IPS-18c (cell line): ENCODE data around the gene C17orf100.
"Not testable (repeated sequence)": the region's sequence is repeated elsewhere in the genome, so short reads cannot be mapped to it uniquely, and the experiment has no call there.

Experiments
- H3K4me3 ChIP-seq: 2 replicates; pipeline ENCODE4 v1.7.0; 2013; ENCODE audit warnings: low read depth, mild to moderate bottlenecking, low read length, moderate library complexity; ENCODE audit not compliant: insufficient read depth
- H3K9me3 ChIP-seq: one replicate; pipeline ENCODE4 v1.6.1; 2013; ENCODE audit warnings: mild to moderate bottlenecking, low read length, moderate library complexity; ENCODE audit not compliant: control insufficient read depth, insufficient read depth

C17orf100 gene

DNA sequence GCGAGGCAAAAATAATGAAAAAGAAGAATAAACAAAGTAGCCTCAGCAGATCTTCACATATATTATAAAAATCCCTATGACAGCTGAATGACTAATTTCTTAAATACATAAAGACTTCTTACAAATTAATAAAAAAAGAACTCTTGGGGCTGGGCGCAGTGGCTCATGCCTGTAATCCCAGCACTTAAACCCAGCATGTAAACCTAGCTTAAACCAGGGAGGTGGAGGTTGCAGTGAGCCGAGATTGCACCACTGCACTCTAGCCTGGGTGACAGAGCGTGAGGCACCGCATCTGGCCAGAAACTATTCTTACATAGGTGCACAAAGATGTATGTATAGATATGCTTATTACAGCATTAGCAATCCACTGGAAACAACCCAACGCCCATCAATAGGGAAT lies 27.7 kb downstream of the C17orf100 start:
- H3K9me3 ChIP-seq, result no peaks in the 10 kb centered on the region
- H3K4me3 ChIP-seq, result no peak overlapping the region

- Histone ChIP-seq H3K4me3 (no peak overlapping the region), H3K9me3 (no peaks in the 10 kb centered on the region)
These were observed 29.6 kb downstream of the C17orf100 start for GRCh38 chr17:6681176-6681575.

DNA sequence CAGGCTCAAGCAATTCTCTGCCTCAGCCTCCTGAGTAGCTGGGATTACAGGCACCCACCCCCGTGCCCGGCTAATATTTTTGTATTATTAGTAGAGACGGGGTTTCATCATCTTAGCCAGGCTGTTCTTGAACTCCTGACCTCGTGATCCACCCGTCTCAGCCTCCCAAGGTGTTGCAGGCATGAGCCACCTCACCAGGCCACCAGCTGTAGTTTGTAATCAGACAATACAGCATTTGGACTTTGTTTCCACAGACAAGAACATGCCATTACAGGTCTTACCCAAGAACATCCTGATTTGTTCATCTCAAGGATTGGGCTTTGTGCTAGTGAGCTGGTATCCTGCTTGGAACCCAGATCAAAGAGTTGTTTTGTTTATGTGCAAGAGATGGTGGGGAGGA lies 30.1 kb downstream of the C17orf100 start:
- no peaks in the 10 kb centered on the region for H3K9me3 ChIP-seq
- no peak overlapping the region for H3K4me3 ChIP-seq

- Histone ChIP-seq H3K4me3 (no peak overlapping the region), H3K9me3 (no peaks in the 10 kb centered on the region)
These were observed 30.8 kb downstream of the C17orf100 start for GRCh38 chr17:6682339-6682738.

GRCh38 chr17:6683081-6683684 lies 31.6 kb downstream of the C17orf100 start:
- Histone ChIP-seq H3K4me3 (no peak overlapping the region), H3K9me3 (no peaks in the 10 kb centered on the region)

- H3K4me3 ChIP-seq, result no peak overlapping the region
These were observed 32.3 kb downstream of the C17orf100 start for GRCh38 chr17:6683730-6684459.

GRCh38 chr17:6684460-6684783 lies 32.9 kb downstream of the C17orf100 start:
- H3K9me3 ChIP-seq, result no peaks in the 10 kb centered on the region
- H3K4me3 ChIP-seq, result no peak overlapping the region

More at GRCh38 chr17:6683730-6684459, 32.3 kb downstream of the C17orf100 start:
- H3K9me3 ChIP-seq, result no peaks in the 10 kb centered on the region

DNA sequence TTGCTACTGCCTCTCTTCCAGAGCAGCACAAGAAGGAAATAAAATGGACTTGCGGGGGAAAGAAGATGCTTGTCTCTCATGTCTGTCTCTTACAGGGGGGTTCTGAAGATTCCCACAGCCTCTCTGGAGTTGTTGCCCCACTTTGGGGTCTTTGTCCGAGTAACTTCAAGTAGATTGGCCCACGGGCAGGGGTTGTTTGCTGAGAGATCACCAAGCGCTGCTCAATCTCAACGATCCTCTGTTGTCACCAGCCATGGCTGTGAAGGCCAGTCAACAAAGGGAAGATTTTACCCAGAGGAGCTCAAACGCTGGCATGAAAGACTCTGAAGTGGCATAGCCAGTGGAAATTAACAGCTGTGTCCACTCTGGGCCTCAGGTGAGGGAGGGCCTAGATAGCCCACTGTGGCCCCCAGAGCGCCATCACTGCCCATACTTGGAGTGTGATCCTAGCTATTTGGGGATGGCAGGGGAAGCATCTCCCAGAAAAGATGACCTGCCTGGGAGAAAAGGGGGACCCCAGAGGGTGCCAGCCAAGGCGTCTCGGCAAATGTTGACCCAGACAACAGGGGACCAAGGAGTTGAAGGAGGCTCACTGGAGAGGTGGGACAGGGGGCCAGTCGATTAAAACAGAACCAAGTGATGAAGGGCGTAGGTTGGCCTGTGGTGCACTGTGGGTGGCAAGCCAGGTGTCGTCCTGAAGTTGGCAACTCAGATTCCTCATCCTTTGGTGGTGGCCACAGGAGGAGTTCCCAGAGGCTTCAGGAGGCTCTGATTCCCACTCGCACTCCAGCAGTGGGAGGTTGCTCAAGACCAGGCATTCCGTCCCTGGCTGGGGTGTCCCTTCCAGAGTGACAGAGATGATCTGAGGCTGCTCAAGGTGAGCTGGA lies 33.6 kb downstream of the C17orf100 start:
- Histone ChIP-seq H3K9me3 (no peaks in the 10 kb centered on the region), H3K4me3 (no peak overlapping the region)

DNA sequence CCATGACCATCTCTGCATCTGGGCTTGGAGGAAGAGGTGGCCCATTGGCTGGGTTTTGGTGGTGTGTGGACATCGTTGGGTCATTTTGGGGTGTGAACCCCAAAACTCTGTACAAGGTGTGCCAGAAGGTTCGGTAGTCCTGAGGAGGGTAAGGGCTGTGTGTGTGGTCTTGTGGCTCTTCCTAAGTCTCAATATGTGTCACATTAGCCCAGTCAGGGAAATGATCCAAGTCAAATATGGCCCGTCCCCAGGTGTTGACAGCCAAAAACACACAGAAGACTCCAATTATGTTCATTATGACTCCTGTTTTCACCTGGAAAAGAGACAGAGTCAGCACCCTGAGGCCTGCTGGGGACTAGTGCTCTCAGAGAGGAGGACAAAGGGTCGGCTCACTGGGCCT lies 34.5 kb downstream of the C17orf100 start:
- Histone ChIP-seq H3K9me3 (no peaks in the 10 kb centered on the region), H3K4me3 (no peak overlapping the region)

GRCh38 chr17:6688944-6689343 lies 37.4 kb downstream of the C17orf100 start:
- H3K4me3 ChIP-seq, result no peak overlapping the region
- H3K9me3 ChIP-seq, result peaks cover 2% of the 10 kb centered on the region

DNA sequence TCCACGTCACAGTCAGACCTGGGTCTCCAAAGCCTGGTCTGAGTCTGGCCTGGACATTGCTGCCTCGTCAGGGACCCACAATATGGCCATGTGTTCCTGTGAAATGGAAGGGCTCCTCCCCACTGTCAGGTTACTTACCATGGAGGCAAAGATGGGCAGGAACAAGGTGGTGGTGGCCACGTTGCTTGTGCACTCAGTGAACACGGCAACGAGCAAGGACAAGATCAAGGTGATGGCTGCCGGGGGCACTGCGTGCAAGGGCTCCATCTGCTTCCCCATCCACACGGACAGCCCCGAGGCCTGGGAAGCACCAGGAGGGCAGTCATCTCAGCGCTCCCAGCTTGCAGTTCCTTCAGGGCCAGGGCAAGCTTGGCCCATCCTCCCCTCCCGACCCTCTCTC lies 39.1 kb downstream of the C17orf100 start:
- H3K4me3 ChIP-seq, result no peak overlapping the region

GRCh38 chr17:6691546-6691945 lies 40.0 kb downstream of the C17orf100 start:
- no peak overlapping the region for H3K4me3 ChIP-seq
- peaks cover 2% of the 10 kb centered on the region for H3K9me3 ChIP-seq

More for the DNA sequence above, 39.1 kb downstream of the C17orf100 start:
- peaks cover 2% of the 10 kb centered on the region for H3K9me3 ChIP-seq

- not testable (repeated sequence) for H3K4me3 ChIP-seq, H3K9me3 ChIP-seq
These were observed 40.4 kb downstream of the C17orf100 start for GRCh38 chr17:6691958-6692357.

- H3K9me3 ChIP-seq, result peaks cover 2% of the 10 kb centered on the region
- no peak overlapping the region for H3K4me3 ChIP-seq
These were observed 43.5 kb downstream of the C17orf100 start for GRCh38 chr17:6695051-6695450.

GRCh38 chr17:6695565-6695964 lies 44.0 kb downstream of the C17orf100 start:
- peaks cover 2% of the 10 kb centered on the region for H3K9me3 ChIP-seq
- no peak overlapping the region for H3K4me3 ChIP-seq

GRCh38 chr17:6696906-6697305 lies 45.3 kb downstream of the C17orf100 start:
- peaks cover 2% of the 10 kb centered on the region for H3K9me3 ChIP-seq
- H3K4me3 ChIP-seq, result no peak overlapping the region

- Histone ChIP-seq H3K4me3 (no peak overlapping the region), H3K9me3 (no peaks in the 10 kb centered on the region)
These were observed 46.4 kb downstream of the C17orf100 start for GRCh38 chr17:6698004-6698403.
